H1 (cell line): ENCODE results near the gene CACNA2D3.

Source experiments
- SP4 ChIP-seq: IDR thresholded peaks from 2 replicates; pipeline ENCODE4 v1.6.1; 2012; ENCODE audit warnings: low read length, inconsistent platforms
- YY1 ChIP-seq: IDR thresholded peaks from 2 replicates; pipeline ENCODE4 v1.6.1; 2011; ENCODE audit warnings: low read depth, mild to moderate bottlenecking, low read length
- TF ChIP-seq, protein P1 (sequence below), 3 experiments: IDR thresholded peaks; 1 replicate in 2 of 3; 2 replicates in 1 of 3; pipeline versions ENCODE4 v1.5.1 to v1.6.1; 2011; ENCODE audit warnings: low read length in 3 of 3, mild to moderate bottlenecking in 3 of 3, inconsistent platforms in 2 of 3, low read depth in 1 of 3, moderate library complexity in 1 of 3; ENCODE audit not compliant: insufficient read depth in 1 of 3; ENCODE audit errors: control extremely low read depth in 1 of 3

DNA sequence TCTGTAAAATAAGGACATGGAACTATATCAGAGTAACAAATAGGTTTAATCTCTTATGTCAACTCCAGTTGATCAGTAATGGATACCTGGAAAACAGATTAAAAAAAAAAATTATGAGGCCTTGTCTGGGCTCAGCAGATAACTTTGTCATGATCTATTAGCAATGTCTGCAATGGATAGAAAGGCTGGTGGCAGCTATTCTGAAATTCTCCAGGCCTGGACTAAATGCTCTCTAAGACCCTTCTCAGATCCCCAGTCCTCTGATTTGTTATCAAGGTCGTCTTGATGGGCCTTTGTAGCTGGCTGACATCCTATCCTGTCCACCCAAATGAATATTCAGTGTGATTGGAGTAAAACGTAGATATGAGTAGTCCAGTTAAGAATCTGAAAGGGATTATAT is 791.8 kb downstream of the CACNA2D3 start:
- TF ChIP-seq SP4 (no peak), YY1 (no peak)
- TF ChIP-seq, protein P1, sequence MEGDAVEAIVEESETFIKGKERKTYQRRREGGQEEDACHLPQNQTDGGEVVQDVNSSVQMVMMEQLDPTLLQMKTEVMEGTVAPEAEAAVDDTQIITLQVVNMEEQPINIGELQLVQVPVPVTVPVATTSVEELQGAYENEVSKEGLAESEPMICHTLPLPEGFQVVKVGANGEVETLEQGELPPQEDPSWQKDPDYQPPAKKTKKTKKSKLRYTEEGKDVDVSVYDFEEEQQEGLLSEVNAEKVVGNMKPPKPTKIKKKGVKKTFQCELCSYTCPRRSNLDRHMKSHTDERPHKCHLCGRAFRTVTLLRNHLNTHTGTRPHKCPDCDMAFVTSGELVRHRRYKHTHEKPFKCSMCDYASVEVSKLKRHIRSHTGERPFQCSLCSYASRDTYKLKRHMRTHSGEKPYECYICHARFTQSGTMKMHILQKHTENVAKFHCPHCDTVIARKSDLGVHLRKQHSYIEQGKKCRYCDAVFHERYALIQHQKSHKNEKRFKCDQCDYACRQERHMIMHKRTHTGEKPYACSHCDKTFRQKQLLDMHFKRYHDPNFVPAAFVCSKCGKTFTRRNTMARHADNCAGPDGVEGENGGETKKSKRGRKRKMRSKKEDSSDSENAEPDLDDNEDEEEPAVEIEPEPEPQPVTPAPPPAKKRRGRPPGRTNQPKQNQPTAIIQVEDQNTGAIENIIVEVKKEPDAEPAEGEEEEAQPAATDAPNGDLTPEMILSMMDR (IDR thresholded peaks at IDR 0.05; ENCODE audit: control extremely low read depth in 1 of 3, insufficient read depth in 1 of 3, low read depth in 1 of 3, low read length in 3 of 3), result no peak
